ENCODE results near the gene PTPN3. TPM values are rescaled to one million over a fixed set of nuclear protein-coding genes. Genes with fewer than 3 reads are reported as not detected.

The PTPN3 gene
- total RNA-seq, 1 experiment from 2014 or later, result 10.4 TPM

GRCh38 chr9:109451311-109452025 lies 46.6 kb downstream of the PTPN3 start:
- no peaks in the 10 kb centered on the region for H3K36me3 ChIP-seq (ENCODE audit: control insufficient read depth, insufficient read depth, low read length)
- in situ Hi-C loops (cut with HindIII; ENCODE audit: low pct_unique_long_range_greater_than_20kb, low sequenced_read_pairs) (no loop called here), intact Hi-C loops (cut with micrococcal nuclease; ENCODE audit: unreplicated experiment) (no loop called here)
- H3K27me3 ChIP-seq (ENCODE audit: control insufficient read depth, insufficient read depth, low read length), result no peaks in the 10 kb centered on the region
- peaks cover 5% of the 10 kb centered on the region for H3K4me1 ChIP-seq (ENCODE audit: control insufficient read depth, insufficient read depth, low read length)
- TF ChIP-seq CTCF (IDR thresholded peaks at IDR 0.05) (peak; percentile 32), TCF7L2 (IDR thresholded peaks at IDR 0.05; ENCODE audit: low read depth, low read length) (no peak), SIN3A (IDR thresholded peaks at IDR 0.05; ENCODE audit: borderline replicate concordance, insufficient read depth, low read depth, low read length) (no peak), POLR2AphosphoS5 (IDR thresholded peaks at IDR 0.05; ENCODE audit: low read depth, low read length) (no peak)
- TF ChIP-seq, protein P1, sequence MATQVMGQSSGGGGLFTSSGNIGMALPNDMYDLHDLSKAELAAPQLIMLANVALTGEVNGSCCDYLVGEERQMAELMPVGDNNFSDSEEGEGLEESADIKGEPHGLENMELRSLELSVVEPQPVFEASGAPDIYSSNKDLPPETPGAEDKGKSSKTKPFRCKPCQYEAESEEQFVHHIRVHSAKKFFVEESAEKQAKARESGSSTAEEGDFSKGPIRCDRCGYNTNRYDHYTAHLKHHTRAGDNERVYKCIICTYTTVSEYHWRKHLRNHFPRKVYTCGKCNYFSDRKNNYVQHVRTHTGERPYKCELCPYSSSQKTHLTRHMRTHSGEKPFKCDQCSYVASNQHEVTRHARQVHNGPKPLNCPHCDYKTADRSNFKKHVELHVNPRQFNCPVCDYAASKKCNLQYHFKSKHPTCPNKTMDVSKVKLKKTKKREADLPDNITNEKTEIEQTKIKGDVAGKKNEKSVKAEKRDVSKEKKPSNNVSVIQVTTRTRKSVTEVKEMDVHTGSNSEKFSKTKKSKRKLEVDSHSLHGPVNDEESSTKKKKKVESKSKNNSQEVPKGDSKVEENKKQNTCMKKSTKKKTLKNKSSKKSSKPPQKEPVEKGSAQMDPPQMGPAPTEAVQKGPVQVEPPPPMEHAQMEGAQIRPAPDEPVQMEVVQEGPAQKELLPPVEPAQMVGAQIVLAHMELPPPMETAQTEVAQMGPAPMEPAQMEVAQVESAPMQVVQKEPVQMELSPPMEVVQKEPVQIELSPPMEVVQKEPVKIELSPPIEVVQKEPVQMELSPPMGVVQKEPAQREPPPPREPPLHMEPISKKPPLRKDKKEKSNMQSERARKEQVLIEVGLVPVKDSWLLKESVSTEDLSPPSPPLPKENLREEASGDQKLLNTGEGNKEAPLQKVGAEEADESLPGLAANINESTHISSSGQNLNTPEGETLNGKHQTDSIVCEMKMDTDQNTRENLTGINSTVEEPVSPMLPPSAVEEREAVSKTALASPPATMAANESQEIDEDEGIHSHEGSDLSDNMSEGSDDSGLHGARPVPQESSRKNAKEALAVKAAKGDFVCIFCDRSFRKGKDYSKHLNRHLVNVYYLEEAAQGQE (IDR thresholded peaks at IDR 0.05; ENCODE audit: insufficient read depth in 1 of 2, low read depth in 2 of 2, low read length in 1 of 2), result no peak
- CTCF ChIA-PET, result no interaction called here
- ATAC-seq (no peak), DNase-seq (ENCODE audit: low read depth, low spot score) (no peak)
- no peak overlapping the region for H3K27ac ChIP-seq (ENCODE audit: low read length)
- BruUV-seq (replicated peaks), result no TSS peak
- POLR2A ChIA-PET, result interaction anchor here (0.7 kb wide), 1 partner anchor 732 kb away, joined by 7 read pairs; no protein-coding TSS in a partner anchor
- H3K9me3 ChIP-seq (ENCODE audit: control insufficient read depth, insufficient read depth, low read depth, low read length), result no peaks in the 10 kb centered on the region
- H3K4me3 ChIP-seq (ENCODE audit: low read depth in 2 of 2, low read length in 2 of 2), result no peak overlapping the region

DNA sequence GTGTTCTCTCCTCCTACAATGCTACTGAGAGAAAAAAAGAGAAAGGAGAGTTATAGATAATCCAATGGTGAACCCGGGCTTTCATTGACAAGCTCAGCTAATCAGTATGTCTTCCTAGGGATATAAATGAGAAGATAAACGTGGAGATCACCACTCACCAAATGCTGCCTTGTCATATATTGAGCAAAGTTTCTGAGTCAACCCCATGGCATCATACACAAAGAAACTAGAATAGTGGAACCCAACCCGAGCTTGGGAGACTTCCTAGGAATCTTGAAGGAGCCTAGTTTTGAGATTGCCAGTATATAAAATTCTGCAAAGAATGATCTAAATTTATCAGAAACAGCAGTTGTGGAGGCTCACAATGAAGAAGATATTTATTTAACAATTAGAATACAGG lies 47.8 kb downstream of the PTPN3 start:
- H3K4me1 ChIP-seq (ENCODE audit: control insufficient read depth, insufficient read depth, low read length), result peaks cover 5% of the 10 kb centered on the region
- H3K4me3 ChIP-seq (ENCODE audit: low read depth in 2 of 2, low read length in 2 of 2), result no peak overlapping the region
- no peak for TF ChIP-seq TCF7L2 (IDR thresholded peaks at IDR 0.05; ENCODE audit: low read depth, low read length)
- TF ChIP-seq CTCF (IDR thresholded peaks at IDR 0.05), result no peak
- TF ChIP-seq, protein P1 (IDR thresholded peaks at IDR 0.05; ENCODE audit: insufficient read depth in 1 of 2, low read depth in 2 of 2, low read length in 1 of 2), result no peak
- no peak for TF ChIP-seq SIN3A (IDR thresholded peaks at IDR 0.05; ENCODE audit: borderline replicate concordance, insufficient read depth, low read depth, low read length)
- TF ChIP-seq POLR2AphosphoS5 (IDR thresholded peaks at IDR 0.05; ENCODE audit: low read depth, low read length), result no peak
- intact Hi-C loops (cut with micrococcal nuclease; ENCODE audit: unreplicated experiment) (no loop called here), in situ Hi-C loops (cut with HindIII; ENCODE audit: low pct_unique_long_range_greater_than_20kb, low sequenced_read_pairs) (no loop called here)
- ATAC-seq, result no peak
- H3K9me3 ChIP-seq (ENCODE audit: control insufficient read depth, insufficient read depth, low read depth, low read length), result no peaks in the 10 kb centered on the region
- ChIA-PET POLR2A (no interaction called here), CTCF (interaction anchor here (0.6 kb wide), 1 partner anchor 51 kb away, joined by 3 read pairs; no protein-coding TSS in a partner anchor)
- H3K36me3 ChIP-seq (ENCODE audit: control insufficient read depth, insufficient read depth, low read length), result no peaks in the 10 kb centered on the region
- no TSS peak for BruUV-seq (replicated peaks)
- no peak for DNase-seq (ENCODE audit: low read depth, low spot score)
- H3K27me3 ChIP-seq (ENCODE audit: control insufficient read depth, insufficient read depth, low read length), result no peaks in the 10 kb centered on the region
- H3K27ac ChIP-seq (ENCODE audit: low read length), result no peak overlapping the region
